Suppressor macrophage treated with lipopolysaccharide for 1 hour (primary cell): ENCODE results near the gene USP20.
"Not testable (repeated sequence)": the region's sequence is repeated elsewhere in the genome, so short reads cannot be mapped to it uniquely, and the experiment has no call there.

Experiments used
- DNase-seq, 3 donors: peaks; one replicate each; pipeline ENCODE4 v3.0.0-alpha.2; 2020 to 2022

USP20 gene

DNA sequence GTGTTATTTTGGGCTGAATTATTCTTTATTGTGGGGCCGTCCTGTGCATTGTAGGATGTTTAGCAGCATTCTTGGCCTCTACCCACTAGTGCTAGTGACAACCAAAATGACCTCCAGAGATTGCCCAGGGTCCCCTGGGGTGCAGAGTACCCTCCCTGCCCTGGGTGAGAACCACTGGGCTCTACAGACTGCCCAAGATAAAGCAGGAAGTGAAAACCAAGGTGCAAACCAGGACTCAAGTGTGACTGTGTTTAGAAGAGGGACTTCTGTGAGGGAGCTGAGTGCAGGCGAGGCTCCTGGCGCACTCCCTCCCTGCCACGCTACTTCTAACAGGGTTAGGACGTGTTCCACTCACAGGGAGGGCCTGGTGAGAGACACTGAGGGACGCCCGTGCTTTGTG lies 41.6 kb downstream of the USP20 start:
- DNase-seq, result no peak

DNA sequence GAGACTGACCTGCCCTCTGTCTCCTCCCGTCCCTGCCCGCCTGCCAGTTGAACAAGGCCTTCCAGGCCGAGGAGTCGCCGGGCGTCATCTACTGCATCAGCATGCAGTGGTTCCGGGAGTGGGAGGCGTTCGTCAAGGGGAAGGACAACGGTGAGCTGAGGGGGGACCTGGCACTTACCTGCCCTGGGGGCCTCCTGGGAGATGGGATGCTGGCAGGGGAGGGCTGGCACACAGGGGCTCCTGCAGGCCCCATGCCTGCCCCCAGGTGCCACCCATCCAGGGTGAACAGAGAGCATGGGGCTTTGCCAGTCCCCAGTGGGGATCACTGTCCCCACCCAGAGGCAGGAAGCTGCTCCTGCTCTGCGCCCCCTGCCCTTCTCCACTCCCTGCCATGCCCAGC lies 43.0 kb downstream of the USP20 start:
- no peak for DNase-seq

- no peak for DNase-seq
Measured at GRCh38 chr9:129879103-129879699, 43.9 kb downstream of the USP20 start.

- no peak for DNase-seq
Measured at GRCh38 chr9:129879991-129880653, 44.9 kb downstream of the USP20 start.

- no peak for DNase-seq
Measured at GRCh38 chr9:129880654-129881546, 45.6 kb downstream of the USP20 start.

GRCh38 chr9:129881547-129882324 lies 46.5 kb downstream of the USP20 start:
- no peak for DNase-seq

DNA sequence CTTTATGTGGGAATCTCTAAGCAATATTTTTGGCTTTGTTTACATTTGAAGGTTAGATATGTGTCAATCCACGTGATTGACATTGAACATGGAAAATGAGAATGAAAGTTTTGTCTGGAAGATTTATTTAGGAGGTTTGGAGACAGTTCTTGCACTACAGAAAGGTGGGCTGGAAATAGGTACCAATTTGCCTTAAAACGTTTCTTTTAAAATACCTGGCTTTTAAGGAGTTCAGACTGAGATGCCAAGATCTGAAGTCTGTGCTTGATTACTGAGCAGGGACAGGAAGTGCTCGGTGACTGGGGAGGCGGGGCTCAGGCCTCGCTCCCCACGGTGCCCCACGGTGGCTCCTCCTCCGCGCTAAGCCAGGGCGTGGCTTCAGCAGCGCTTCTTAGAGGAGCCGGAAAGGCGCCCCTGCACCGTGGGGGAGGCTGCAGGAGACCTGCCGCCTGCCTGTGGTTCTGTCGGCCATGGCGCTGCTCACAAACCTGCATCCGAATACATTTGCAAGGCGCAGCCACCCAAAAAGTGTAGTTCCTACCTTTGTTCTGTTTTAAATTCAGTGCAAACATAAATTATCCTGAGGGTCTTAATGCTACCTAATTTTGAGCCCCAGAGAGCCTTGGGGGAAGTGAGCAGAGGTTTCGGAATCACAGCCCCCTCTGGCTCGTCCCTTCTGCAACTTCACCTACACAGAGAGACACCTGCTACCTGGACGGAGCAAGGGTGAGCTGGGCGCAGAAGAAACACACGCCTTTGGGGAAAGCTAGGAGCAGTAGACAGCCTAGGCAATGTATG lies 49.2 kb downstream of the USP20 start:
- DNase-seq, result peak; percentile 90 to 94 (median 91)

DNA sequence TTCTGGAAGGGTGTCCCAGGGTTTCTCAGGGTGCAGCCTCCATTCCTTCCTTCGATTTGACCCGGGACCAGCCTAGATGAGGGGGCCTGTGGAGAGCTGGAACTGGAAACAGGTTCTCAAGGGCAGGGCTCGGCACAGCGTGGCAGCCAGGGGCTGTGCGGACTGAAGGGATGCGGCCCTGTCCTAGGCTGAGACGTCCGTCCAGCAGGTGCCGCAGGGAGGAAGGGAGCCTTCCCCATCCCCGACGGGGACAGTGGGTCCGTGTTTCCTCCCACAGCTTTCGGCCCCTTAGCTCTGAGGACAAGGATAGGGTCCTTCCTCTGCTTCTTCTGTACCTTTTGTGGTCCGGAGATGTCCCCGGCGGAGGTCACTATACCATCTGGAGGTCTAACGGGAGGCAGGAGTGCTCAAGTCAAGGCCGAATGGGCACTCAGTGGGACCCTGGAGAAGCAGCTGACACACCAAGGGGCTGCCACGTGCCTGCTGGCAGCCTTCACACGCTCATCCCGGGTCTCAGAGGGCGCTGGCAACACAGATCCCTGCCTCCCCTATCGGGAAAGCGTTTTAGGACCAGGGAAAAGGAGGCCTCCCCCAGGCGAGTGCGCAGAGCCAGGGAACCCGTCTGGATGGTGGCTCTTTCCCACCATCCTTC lies 49.9 kb downstream of the USP20 start:
- peak; percentile 46 to 58 (median 53) for DNase-seq

GRCh38 chr9:129885670-129886106 lies 50.4 kb downstream of the USP20 start:
- DNase-seq, result peak; percentile 97 to 99 (median 98)

DNA sequence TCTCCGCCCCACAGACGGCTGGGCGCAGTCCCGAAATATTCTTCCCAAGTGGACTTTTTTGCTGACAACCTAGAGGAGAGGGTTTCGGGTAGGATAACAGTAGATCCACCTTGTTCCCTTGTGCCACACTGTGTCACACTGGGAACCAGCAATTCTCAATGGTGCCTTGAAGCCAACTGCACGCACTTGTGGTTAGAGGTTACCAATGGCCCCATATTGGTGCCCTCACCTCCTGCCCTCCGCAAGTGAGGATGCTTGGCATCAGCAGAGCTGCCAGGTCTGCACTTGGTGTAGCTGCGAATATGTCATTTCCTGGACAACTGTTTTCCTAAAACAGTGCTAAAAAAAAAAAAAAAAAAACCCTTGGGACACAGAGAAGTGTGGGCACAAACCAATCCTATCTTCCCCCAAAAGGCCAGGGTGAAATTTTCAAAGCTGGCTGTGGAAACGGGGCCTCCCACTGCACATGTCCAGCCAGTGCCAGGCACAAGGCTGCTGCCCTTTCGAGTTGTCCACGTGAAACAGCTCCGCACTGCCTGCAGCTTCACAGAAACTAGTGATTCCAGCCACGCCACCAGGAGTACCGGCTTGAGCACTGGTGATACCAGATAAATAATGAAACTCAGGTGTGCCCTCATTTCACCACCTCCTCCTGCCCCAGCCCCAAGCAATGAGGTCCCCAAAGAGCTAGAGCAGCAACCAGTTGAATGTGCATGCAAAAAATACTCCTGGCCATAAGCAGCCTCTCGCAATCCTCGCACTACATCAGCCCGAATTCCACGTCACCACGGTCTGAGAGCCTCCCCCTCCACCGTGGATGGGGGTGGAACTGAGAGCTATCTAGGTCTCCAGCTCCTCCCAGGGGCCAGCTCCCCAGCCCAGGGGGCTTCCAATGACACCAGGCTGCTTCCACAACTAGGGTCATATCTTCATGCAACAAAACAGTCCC lies 51.2 kb downstream of the USP20 start:
- DNase-seq, result peak; percentile 40 to 52 (median 50)

DNA sequence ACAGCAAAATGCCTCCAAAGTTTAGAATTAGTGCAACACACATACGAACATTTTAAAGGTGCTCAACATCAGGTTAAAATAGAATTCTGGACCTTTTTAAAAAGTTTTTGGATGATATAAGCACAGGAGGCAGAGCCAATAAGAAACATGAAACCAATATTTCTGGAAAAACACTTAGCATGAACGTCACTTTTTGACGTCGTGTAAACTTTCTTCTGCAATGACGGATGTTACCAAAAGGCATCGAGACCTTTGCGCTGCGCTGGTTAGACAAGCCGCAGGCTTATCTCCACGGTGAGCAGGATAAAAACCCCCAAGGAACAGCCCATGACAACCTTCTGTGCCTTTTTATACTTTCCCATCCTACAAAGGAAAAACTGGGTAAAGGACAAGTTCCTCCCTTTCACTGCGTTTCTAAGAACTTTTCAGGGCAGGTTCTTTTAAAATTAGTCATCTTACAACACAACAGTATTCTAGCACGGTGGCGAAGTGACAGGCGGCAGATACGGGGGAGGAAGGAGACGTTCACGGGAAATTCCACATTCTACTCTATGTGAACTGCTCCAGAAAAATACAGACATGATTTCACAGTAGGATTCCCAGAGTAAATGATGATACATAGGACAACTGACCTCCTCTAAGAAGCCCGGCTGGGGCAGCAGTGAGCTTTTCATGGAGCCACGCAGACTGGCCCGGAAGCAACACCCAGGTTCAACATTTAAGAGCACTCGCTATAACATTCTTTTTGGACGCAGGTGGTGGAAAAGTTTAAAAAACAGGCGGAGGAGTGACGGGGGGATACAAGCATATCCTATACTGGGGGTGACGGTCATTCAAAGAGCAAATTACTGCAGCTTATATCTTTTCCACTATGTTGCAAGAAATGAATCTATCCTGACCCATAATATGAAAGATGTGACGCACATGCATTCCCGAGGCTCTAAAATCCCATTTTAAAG lies 52.4 kb downstream of the USP20 start:
- peak; percentile 90 to 98 (median 97) for DNase-seq

- peak; percentile 72 to 81 (median 73) for DNase-seq
Measured at GRCh38 chr9:129888293-129889121, 53.2 kb downstream of the USP20 start.

GRCh38 chr9:129889122-129889940 lies 54.1 kb downstream of the USP20 start:
- peak; percentile 35 to 58 (median 38) for DNase-seq

GRCh38 chr9:129889941-129890717 lies 54.9 kb downstream of the USP20 start:
- peak; percentile 81 to 91 (median 91) for DNase-seq

DNA sequence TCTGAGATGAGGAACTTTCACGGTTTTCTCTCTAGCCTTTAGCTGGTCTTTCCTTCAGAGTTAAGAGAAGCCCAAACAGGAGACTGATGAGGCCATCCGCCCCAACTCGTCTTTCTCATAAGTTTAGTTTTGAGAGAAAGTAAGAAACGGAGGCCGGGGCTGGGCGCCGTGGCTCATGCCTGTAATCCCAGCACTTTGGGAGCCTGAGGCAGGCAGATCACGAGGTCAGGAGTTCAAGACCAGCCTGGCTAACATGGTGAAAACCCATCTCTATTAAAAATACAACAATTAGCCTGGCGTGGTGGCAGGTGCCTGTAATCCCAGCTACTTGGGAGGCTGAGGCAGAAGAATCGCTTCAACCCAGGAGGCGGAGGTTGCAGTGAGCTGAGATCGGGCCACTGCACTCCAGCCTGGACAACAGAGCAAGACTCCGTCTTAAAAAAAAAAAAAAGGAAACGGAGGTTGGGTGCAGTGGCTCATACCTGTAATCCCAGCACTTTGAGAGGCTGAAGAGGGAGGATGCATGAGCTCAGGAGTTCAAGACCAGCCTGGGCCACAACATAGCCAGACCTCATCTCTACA lies 55.6 kb downstream of the USP20 start:
- DNase-seq, result not testable (repeated sequence)

- no peak for DNase-seq
Measured at GRCh38 chr9:129891569-129891968, 56.3 kb downstream of the USP20 start.
